BE2C (cell line): ENCODE data around the gene RABL3.

Source experiments
- DNase-seq: peaks from one replicate; pipeline ENCODE4 v3.0.0-alpha.2; 2020
- H3K27me3 ChIP-seq: fragments of 250-450 bp; sonication (Bioruptor Pico); 2 replicates; pipeline ENCODE4 v1.5.1; 2020; ENCODE audit warnings: mild to moderate bottlenecking
- H3K36me3 ChIP-seq: fragments of 250-450 bp; sonication (Bioruptor Pico); 2 replicates; pipeline ENCODE4 v1.5.1; 2020; ENCODE audit warnings: mild to moderate bottlenecking
- H3K4me1 ChIP-seq: fragments of 250-450 bp; sonication (Bioruptor Pico); 2 replicates; pipeline ENCODE4 v1.5.1; 2020
- H3K4me3 ChIP-seq: 2 replicates; pipeline ENCODE4 v1.5.1; 2011; ENCODE audit warnings: low read depth, low read length
- H3K9me3 ChIP-seq: fragments of 250-450 bp; sonication (Bioruptor Pico); 2 replicates; pipeline ENCODE4 v1.5.1; 2020
- CTCF ChIP-seq: IDR thresholded peaks from 2 replicates; pipeline ENCODE4 v1.5.1; 2012; ENCODE audit warnings: mild to moderate bottlenecking, low read depth, low read length

RABL3 gene

GRCh38 chr3:120683213-120683612 is 59.1 kb downstream of the RABL3 start:
- no peaks in the 10 kb centered on the region for H3K9me3 ChIP-seq
- H3K36me3 ChIP-seq, result peaks cover under 1% of the 10 kb centered on the region; the same call in 1 of the 2 replicates
- DNase-seq, result peak; percentile 37
- H3K4me3 ChIP-seq, result no peak overlapping the region
- peaks cover 11% of the 10 kb centered on the region for H3K4me1 ChIP-seq
- no peak for TF ChIP-seq CTCF
- H3K27me3 ChIP-seq, result no peaks in the 10 kb centered on the region

GRCh38 chr3:120682095-120682681 is 60.1 kb downstream of the RABL3 start, which contains the start of gene HGD:
Gene HGD, minus strand, starts transcription at chr3:120682239. Its CDS starts 128 bp downstream, at chr3:120682111.
- TF ChIP-seq CTCF, result no peak
- Histone ChIP-seq H3K4me3 (no peak within 1 kb of the TSS), H3K27me3 (no peaks in the 10 kb centered on the region), H3K9me3 (no peaks in the 10 kb centered on the region), H3K36me3 (no peaks in the 10 kb centered on the region), H3K4me1 (peaks cover 13% of the 10 kb centered on the region)
- no peak for DNase-seq

- no peak for DNase-seq
- no peak for TF ChIP-seq CTCF
- Histone ChIP-seq H3K4me1 (peaks cover 16% of the 10 kb centered on the region), H3K36me3 (no peaks in the 10 kb centered on the region), H3K27me3 (no peaks in the 10 kb centered on the region), H3K4me3 (no peak overlapping the region), H3K9me3 (no peaks in the 10 kb centered on the region)
Observed at GRCh38 chr3:120681506-120682038, 60.7 kb downstream of the RABL3 start.

- Histone ChIP-seq H3K4me1 (peaks cover 16% of the 10 kb centered on the region), H3K4me3 (no peak overlapping the region), H3K27me3 (no peaks in the 10 kb centered on the region), H3K36me3 (no peaks in the 10 kb centered on the region), H3K9me3 (no peaks in the 10 kb centered on the region)
- DNase-seq, result no peak
- TF ChIP-seq CTCF, result no peak
Observed at GRCh38 chr3:120681018-120681417, 61.3 kb downstream of the RABL3 start.

- H3K4me1 ChIP-seq, result peaks cover 16% of the 10 kb centered on the region
- H3K27me3 ChIP-seq, result no peaks in the 10 kb centered on the region
- H3K4me3 ChIP-seq, result no peak overlapping the region
- no peak for DNase-seq
- TF ChIP-seq CTCF, result no peak
- H3K9me3 ChIP-seq, result no peaks in the 10 kb centered on the region
- H3K36me3 ChIP-seq, result no peaks in the 10 kb centered on the region
Observed at GRCh38 chr3:120680193-120680894, 62.0 kb downstream of the RABL3 start.

GRCh38 chr3:120678984-120679383 is 63.3 kb downstream of the RABL3 start:
- Histone ChIP-seq H3K36me3 (no peaks in the 10 kb centered on the region), H3K4me1 (peaks cover 16% of the 10 kb centered on the region), H3K4me3 (no peak overlapping the region), H3K27me3 (no peaks in the 10 kb centered on the region), H3K9me3 (no peaks in the 10 kb centered on the region)
- no peak for DNase-seq
- no peak for TF ChIP-seq CTCF
